Measurements from ENCODE around the gene AASDH. TPM values are rescaled to one million over a fixed set of nuclear protein-coding genes. Genes with fewer than 3 reads are reported as not detected.

The AASDH gene
- total RNA-seq, 1 donor from 2014 or later = 10.4 TPM

GRCh38 chr4:56305390-56305789, 81.9 kb downstream of the AASDH start:
- no peak for DNase-seq (ENCODE audit: low read depth)

GRCh38 chr4:56303921-56304320, 83.4 kb downstream of the AASDH start:
- no peak for TF ChIP-seq CTCF (IDR thresholded peaks at IDR 0.05; ENCODE audit: insufficient read depth, low read length, poor library complexity, severe bottlenecking)
- DNase-seq (ENCODE audit: low read depth) = no peak

More at GRCh38 chr4:56305390-56305789, 81.9 kb downstream of the AASDH start:
- H3K36me3 ChIP-seq (ENCODE audit: control insufficient read depth, insufficient read depth, low read length) = no peaks in the 10 kb centered on the region
- no peak for TF ChIP-seq CTCF (IDR thresholded peaks at IDR 0.05; ENCODE audit: insufficient read depth, low read length, poor library complexity, severe bottlenecking)
- no peaks in the 10 kb centered on the region for H3K27me3 ChIP-seq (ENCODE audit: control insufficient read depth, insufficient read depth, low read length)
- no peak overlapping the region for H3K4me3 ChIP-seq (ENCODE audit: low read depth, low read length)

GRCh38 chr4:56302760-56303159, 84.5 kb downstream of the AASDH start:
- DNase-seq (ENCODE audit: low read depth) = no peak
- Histone ChIP-seq H3K4me3 (ENCODE audit: low read depth, low read length) (no peak overlapping the region), H3K27me3 (ENCODE audit: control insufficient read depth, insufficient read depth, low read length) (no peaks in the 10 kb centered on the region), H3K36me3 (ENCODE audit: control insufficient read depth, insufficient read depth, low read length) (no peaks in the 10 kb centered on the region)
- no peak for TF ChIP-seq CTCF (IDR thresholded peaks at IDR 0.05; ENCODE audit: insufficient read depth, low read length, poor library complexity, severe bottlenecking)

More at GRCh38 chr4:56303921-56304320, 83.4 kb downstream of the AASDH start:
- Histone ChIP-seq H3K4me3 (ENCODE audit: low read depth, low read length) (no peak overlapping the region), H3K36me3 (ENCODE audit: control insufficient read depth, insufficient read depth, low read length) (no peaks in the 10 kb centered on the region), H3K27me3 (ENCODE audit: control insufficient read depth, insufficient read depth, low read length) (no peaks in the 10 kb centered on the region)

GRCh38 chr4:56301997-56302496, 85.2 kb downstream of the AASDH start:
- DNase-seq (ENCODE audit: low read depth) = no peak
- Histone ChIP-seq H3K27me3 (ENCODE audit: control insufficient read depth, insufficient read depth, low read length) (no peaks in the 10 kb centered on the region), H3K36me3 (ENCODE audit: control insufficient read depth, insufficient read depth, low read length) (no peaks in the 10 kb centered on the region), H3K4me3 (ENCODE audit: low read depth, low read length) (no peak overlapping the region)
- no peak for TF ChIP-seq CTCF (IDR thresholded peaks at IDR 0.05; ENCODE audit: insufficient read depth, low read length, poor library complexity, severe bottlenecking)

GRCh38 chr4:56301181-56301996, 85.9 kb downstream of the AASDH start:
- no peaks in the 10 kb centered on the region for H3K27me3 ChIP-seq (ENCODE audit: control insufficient read depth, insufficient read depth, low read length)
- H3K36me3 ChIP-seq (ENCODE audit: control insufficient read depth, insufficient read depth, low read length) = no peaks in the 10 kb centered on the region
- TF ChIP-seq CTCF (IDR thresholded peaks at IDR 0.05; ENCODE audit: insufficient read depth, low read length, poor library complexity, severe bottlenecking) = peak; percentile 94
- peak; percentile 73 for DNase-seq (ENCODE audit: low read depth)
- no peak overlapping the region for H3K4me3 ChIP-seq (ENCODE audit: low read depth, low read length)

Data from kidney epithelial cell (primary cell).